Lower leg skin (tissue), 3 donors: Measurements from ENCODE around the gene PDK3.

Source experiments
- POLR2A ChIP-seq, 2 donors: fragments of 450-650 bp; IDR thresholded peaks; one replicate each; pipeline ENCODE4 v1.6.1; 2016 to 2017; ENCODE audit warnings: antibody characterized with exemption in 2 of 2, mild to moderate bottlenecking in 1 of 2, moderate library complexity in 1 of 2
- TF ChIP-seq, protein P1 (sequence below), 3 donors: fragments of 450-650 bp; IDR thresholded peaks; one replicate each; pipeline ENCODE4 v1.5.1; 2016; ENCODE audit warnings: antibody characterized with exemption in 3 of 3, mild to moderate bottlenecking in 3 of 3, moderate library complexity in 2 of 3

DNA sequence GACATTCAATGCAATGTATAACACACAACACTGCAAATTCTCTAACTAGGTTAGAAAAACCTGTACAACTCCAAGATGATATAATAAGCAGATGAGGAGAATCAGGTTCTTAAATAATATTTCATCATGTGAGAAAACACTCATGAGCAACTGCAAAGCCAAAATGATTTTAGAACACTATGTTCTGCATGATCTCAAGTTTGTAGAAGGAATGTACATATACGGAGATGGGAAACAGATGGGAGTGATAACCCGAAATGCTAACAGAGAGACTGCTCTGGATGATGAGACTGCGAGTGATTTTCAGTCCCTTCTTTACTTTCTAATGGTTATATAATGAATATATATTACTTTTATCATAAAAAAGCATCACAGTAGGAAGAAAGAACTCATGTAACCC lies 101.2 kb downstream of the PDK3 start:
- TF ChIP-seq, protein P1, sequence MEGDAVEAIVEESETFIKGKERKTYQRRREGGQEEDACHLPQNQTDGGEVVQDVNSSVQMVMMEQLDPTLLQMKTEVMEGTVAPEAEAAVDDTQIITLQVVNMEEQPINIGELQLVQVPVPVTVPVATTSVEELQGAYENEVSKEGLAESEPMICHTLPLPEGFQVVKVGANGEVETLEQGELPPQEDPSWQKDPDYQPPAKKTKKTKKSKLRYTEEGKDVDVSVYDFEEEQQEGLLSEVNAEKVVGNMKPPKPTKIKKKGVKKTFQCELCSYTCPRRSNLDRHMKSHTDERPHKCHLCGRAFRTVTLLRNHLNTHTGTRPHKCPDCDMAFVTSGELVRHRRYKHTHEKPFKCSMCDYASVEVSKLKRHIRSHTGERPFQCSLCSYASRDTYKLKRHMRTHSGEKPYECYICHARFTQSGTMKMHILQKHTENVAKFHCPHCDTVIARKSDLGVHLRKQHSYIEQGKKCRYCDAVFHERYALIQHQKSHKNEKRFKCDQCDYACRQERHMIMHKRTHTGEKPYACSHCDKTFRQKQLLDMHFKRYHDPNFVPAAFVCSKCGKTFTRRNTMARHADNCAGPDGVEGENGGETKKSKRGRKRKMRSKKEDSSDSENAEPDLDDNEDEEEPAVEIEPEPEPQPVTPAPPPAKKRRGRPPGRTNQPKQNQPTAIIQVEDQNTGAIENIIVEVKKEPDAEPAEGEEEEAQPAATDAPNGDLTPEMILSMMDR (IDR thresholded peaks at IDR 0.05), result no peak
- TF ChIP-seq POLR2A (IDR thresholded peaks at IDR 0.05), result no peak
